Tibial nerve (tissue), 4 donors: ENCODE results near the gene ZNF534. TPM values are rescaled to one million over a fixed set of nuclear protein-coding genes. Genes with fewer than 3 reads are reported as not detected.

Experiments used
- DNase-seq, 2 donors: peaks; one replicate each; pipeline ENCODE4 v3.0.0-alpha.2; 2019; ENCODE audit warnings: low spot score in 2 of 2
- H3K27ac ChIP-seq, 4 donors: fragments of 200-600 bp; sonication (generic) in 3 of 4; one replicate each; pipeline ENCODE4 v1.5.1; 2017 to 2019; ENCODE audit warnings: mild to moderate bottlenecking in 1 of 4
- H3K27me3 ChIP-seq, 2 donors: fragments of 200-600 bp; sonication (generic) in 1 of 2; one replicate each; pipeline versions ENCODE4 v1.5.1 to v1.6.0; 2017 to 2019
- H3K36me3 ChIP-seq, 3 donors: fragments of 200-600 bp; sonication (generic); one replicate each; pipeline ENCODE4 v1.5.1; 2018 to 2019
- H3K4me1 ChIP-seq, 4 donors: fragments of 200-600 bp; sonication (generic) in 3 of 4; one replicate each; pipeline ENCODE4 v1.5.1; 2017 to 2019
- H3K4me3 ChIP-seq, 4 donors: fragments of 200-600 bp; sonication (generic) in 3 of 4; one replicate each; pipeline ENCODE4 v1.5.1; 2017 to 2019; ENCODE audit warnings: mild to moderate bottlenecking in 1 of 4, moderate library complexity in 1 of 4
- H3K9me3 ChIP-seq, 4 donors: fragments of 200-600 bp; sonication (generic) in 3 of 4; one replicate each; pipeline ENCODE4 v1.5.1; 2017 to 2019
- EP300 ChIP-seq, 2 donors: sonication (generic); formaldehyde crosslinking; IDR thresholded peaks; one replicate each; pipeline ENCODE4 v1.6.1; 2017; ENCODE audit warnings: antibody characterized with exemption in 2 of 2, mild to moderate bottlenecking in 1 of 2
- POLR2A ChIP-seq, 2 donors: fragments of 450-650 bp; IDR thresholded peaks; one replicate each; pipeline ENCODE4 v1.6.1; 2017; ENCODE audit warnings: antibody characterized with exemption in 2 of 2, mild to moderate bottlenecking in 2 of 2, moderate library complexity in 2 of 2
- WGBS, 2 donors: methylation state at CpG; one replicate each; pipeline ENCODE4 v1.1.5; 2018; 5-methylcytosine and 5-hydroxymethylcytosine counted together
- total RNA-seq, 4 donors: library from RNA; depleted of rRNA; stranded (reverse); fragments of >200 nt; gene quantifications; one replicate each; pipeline ENCODE4 v1.1.0, GENCODE V29; 2016
- TF ChIP-seq, protein P1 (sequence below), 5 experiments: fragments of 200-600 bp in 3 of 5; fragments of 450-650 bp in 2 of 5; sonication (generic) in 3 of 5; IDR thresholded peaks; one replicate each; pipeline ENCODE4 v1.5.1; 2016 to 2019; ENCODE audit warnings: antibody characterized with exemption in 5 of 5, mild to moderate bottlenecking in 3 of 5, moderate library complexity in 2 of 5

The ZNF534 gene
- total RNA-seq, 4 donors from 2014 or later, result 0.66 to 8.4 (median 1.9) TPM; not detected in 1

DNA sequence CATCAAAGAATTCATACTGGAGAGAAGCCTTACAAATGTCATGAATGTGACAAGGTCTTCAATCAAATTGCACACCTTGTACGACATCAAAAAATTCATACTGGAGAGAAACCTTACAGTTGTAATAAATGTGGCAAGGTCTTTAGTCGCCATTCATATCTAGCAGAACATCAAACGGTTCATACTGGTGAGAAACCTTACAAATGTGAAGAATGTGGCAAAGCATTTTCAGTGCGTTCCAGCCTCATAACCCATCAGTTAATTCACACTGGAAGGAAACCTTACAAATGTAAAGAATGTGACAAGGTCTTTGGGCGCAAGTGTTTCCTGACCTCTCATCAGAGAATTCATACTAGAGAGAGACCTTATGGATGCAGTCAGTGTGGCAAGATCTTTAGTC lies 13.2 kb upstream of the ZNF534 start:
- Histone ChIP-seq H3K4me3 (no peak overlapping the region), H3K27me3 (no peaks in the 10 kb centered on the region), H3K36me3 (peaks cover 9 to 53% (median 10%) of the 10 kb centered on the region in 3 donors), H3K27ac (no peak overlapping the region), H3K4me1 (no peaks in the 10 kb centered on the region), H3K9me3 (peaks cover 6 to 100% (median 50%) of the 10 kb centered on the region in 4 donors)
- DNase-seq, result no peak
- 97 to 98% methylated on average over 5 of the region's 5 CpGs for WGBS, 2 donors
- TF ChIP-seq EP300 (IDR thresholded peaks at IDR 0.05) (no peak), POLR2A (IDR thresholded peaks at IDR 0.05) (no peak)
- TF ChIP-seq, protein P1, sequence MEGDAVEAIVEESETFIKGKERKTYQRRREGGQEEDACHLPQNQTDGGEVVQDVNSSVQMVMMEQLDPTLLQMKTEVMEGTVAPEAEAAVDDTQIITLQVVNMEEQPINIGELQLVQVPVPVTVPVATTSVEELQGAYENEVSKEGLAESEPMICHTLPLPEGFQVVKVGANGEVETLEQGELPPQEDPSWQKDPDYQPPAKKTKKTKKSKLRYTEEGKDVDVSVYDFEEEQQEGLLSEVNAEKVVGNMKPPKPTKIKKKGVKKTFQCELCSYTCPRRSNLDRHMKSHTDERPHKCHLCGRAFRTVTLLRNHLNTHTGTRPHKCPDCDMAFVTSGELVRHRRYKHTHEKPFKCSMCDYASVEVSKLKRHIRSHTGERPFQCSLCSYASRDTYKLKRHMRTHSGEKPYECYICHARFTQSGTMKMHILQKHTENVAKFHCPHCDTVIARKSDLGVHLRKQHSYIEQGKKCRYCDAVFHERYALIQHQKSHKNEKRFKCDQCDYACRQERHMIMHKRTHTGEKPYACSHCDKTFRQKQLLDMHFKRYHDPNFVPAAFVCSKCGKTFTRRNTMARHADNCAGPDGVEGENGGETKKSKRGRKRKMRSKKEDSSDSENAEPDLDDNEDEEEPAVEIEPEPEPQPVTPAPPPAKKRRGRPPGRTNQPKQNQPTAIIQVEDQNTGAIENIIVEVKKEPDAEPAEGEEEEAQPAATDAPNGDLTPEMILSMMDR (IDR thresholded peaks at IDR 0.05), result no peak

DNA sequence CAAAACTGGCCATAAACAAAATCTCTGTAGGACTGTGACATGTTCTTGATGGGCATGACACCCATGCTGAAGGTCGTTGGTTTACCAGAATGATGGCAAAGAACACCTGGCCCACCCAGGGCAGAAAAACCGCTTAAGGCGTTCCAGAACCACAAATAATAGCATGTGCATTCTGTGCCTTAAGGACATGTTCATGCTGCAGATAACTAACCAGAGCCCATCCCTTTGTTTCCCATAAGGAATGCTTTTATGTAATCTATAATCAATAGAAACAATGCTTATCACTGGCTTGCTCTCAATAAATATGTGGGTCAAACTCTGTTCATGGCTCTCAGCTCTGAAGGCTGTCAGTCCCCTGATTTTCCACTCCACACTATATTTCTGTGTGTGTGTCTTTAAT lies 13.2 kb downstream of the ZNF534 start:
- no peak overlapping the region for H3K27ac ChIP-seq
- WGBS, 2 donors, result 70 to 79% methylated on average over 3 of the region's 3 CpGs
- no peak overlapping the region for H3K4me3 ChIP-seq
- H3K4me1 ChIP-seq, result no peaks in the 10 kb centered on the region
- no peak for DNase-seq
- H3K36me3 ChIP-seq, result peaks cover 0 to 18% (median 0%) of the 10 kb centered on the region in 3 donors
- no peaks in the 10 kb centered on the region for H3K27me3 ChIP-seq
- H3K9me3 ChIP-seq, result peaks cover 0 to 92% (median 24%) of the 10 kb centered on the region in 4 donors
- TF ChIP-seq, protein P1 (IDR thresholded peaks at IDR 0.05), result no peak
- TF ChIP-seq POLR2A (IDR thresholded peaks at IDR 0.05), result no peak
- no peak for TF ChIP-seq EP300 (IDR thresholded peaks at IDR 0.05)

DNA sequence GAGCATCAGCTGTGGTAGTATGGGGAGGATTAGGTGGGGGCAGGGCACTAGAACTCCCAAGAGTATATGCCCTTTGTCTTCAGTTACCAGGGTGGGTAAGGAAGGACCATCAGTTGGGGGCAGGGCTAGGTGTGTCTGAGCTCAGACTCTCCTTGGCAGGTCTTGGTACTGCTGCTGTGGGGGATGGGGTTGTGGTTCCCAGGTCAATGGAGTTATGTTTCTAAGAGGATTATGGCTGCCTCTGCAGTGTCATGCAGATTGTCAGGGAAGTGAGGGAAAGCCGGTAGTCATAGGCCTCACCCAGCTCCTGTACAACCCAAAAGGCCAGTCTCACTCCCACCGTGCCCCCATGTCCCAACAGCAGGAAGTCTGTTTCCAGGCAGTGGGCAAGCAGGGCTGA lies 15.6 kb downstream of the ZNF534 start:
- peaks cover 0 to 89% (median 23%) of the 10 kb centered on the region in 4 donors for H3K9me3 ChIP-seq

DNA sequence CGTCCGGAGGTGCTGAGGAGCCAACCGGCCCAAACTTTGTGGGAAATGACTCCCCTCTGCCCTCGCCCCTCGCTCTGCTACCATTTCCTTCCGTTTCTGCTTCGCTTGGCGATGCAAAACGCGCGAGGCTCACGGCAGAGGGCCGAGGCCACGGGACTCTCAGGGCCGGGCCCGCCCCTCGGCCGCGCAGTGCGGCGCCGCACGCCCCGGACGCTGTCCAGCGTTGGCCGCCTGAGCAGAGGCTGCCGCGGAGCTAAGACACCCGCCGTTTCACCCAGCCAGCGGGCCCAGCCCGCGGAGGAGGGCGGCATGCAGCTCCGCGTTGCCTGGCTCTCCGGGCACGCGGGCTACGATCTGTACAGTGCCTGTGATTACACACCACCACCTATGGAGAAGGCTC lies 22.3 kb downstream of the ZNF534 start:
- 35 to 44% methylated on average over 41 of the region's 41 CpGs for WGBS, 2 donors
- Histone ChIP-seq H3K36me3 (peaks cover 0 to 17% (median 0%) of the 10 kb centered on the region in 3 donors), H3K9me3 (peaks cover 0 to 89% (median 22%) of the 10 kb centered on the region in 4 donors), H3K27ac (no peak overlapping the region), H3K27me3 (no peaks in the 10 kb centered on the region), H3K4me3 (no peak overlapping the region), H3K4me1 (peaks cover 0 to 10% (median 2%) of the 10 kb centered on the region in 4 donors)
- TF ChIP-seq, protein P1 (IDR thresholded peaks at IDR 0.05), result no peak
- TF ChIP-seq EP300 (IDR thresholded peaks at IDR 0.05) (no peak), POLR2A (IDR thresholded peaks at IDR 0.05) (no peak)
- DNase-seq, result no peak

More for the DNA sequence above, 15.6 kb downstream of the ZNF534 start:
- DNase-seq, result no peak
- no peak overlapping the region for H3K4me3 ChIP-seq
- WGBS, 2 donors, result 42 to 50% methylated on average over 2 of the region's 2 CpGs
- no peaks in the 10 kb centered on the region for H3K27me3 ChIP-seq
- TF ChIP-seq POLR2A (IDR thresholded peaks at IDR 0.05), result no peak
- no peak for TF ChIP-seq EP300 (IDR thresholded peaks at IDR 0.05)
- TF ChIP-seq, protein P1 (IDR thresholded peaks at IDR 0.05), result no peak
- no peak overlapping the region for H3K27ac ChIP-seq
- H3K36me3 ChIP-seq, result no peaks in the 10 kb centered on the region
- no peaks in the 10 kb centered on the region for H3K4me1 ChIP-seq

DNA sequence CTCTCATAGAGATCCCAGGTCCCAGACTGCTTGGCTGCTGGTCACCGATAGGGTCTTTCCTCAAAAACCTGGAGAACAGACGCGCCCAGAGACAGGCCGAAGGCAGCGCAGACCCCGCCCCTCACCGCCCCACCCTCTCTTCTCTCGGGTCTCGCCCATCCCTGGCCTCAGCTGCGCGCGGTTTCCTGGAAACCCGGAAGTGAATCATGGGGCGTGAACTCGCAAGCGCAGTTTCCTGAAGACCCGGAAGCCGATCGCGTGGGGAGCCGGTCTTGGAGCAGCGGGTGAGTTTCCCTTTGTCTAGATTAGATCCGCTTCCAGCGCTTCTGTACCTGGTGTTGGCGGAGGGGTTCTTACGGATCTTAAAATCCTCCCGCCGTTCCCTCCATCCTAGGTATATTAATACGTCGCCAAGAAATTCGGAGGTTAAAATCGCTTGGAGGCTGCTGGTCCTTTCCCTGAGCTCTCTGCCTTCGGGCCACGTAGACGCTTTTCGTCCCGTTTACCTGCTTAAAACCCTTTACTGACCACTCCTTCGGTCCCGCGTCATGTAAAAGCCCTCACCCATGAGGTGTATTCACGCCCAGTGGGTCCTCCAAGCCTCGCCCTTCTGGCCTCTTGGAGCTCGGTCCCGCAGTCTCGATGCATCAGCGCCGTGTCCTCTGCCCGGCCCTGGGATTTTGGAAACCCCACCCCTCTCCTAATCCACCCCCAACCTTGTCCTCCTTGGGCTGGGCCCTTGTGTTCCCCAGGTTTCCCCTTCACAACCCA lies 24.6 kb downstream of the ZNF534 start, which contains the start of gene ZNF578:
TSS of gene ZNF578 (plus strand) at position 230 of the 771 bp plus-strand sequence. CDS start 48,293 bp downstream, outside the sequence.
- Histone ChIP-seq H3K4me3 (peak within 1 kb of the TSS; percentile 13 to 66 (median 48)), H3K27ac (peak within 1 kb of the TSS in 1 of 4 donors; percentile 47), H3K27me3 (no peaks in the 10 kb centered on the region), H3K36me3 (peaks cover 2 to 39% (median 14%) of the 10 kb centered on the region in 3 donors), H3K4me1 (peaks cover 0 to 10% (median 2%) of the 10 kb centered on the region in 4 donors), H3K9me3 (peaks cover 0 to 96% (median 17%) of the 10 kb centered on the region in 4 donors)
- DNase-seq, result peak; percentile 42 to 43
- WGBS, 2 donors, result 2 to 3% methylated on average over 40 of the region's 48 CpGs
- TF ChIP-seq EP300 (IDR thresholded peaks at IDR 0.05), result peak in 1 of 2 donors; percentile 43
- TF ChIP-seq, protein P1 (IDR thresholded peaks at IDR 0.05), result no peak
